GM21576 (cell line): ENCODE measurements around the gene ALDH7A1.
"Not testable (repeated sequence)": the region's sequence is repeated elsewhere in the genome, so short reads cannot be mapped to it uniquely, and the experiment has no call there.

Source experiments
- ATAC-seq: cut with Tn5 transposase; IDR thresholded peaks from one replicate; pipeline ENCODE4 v1.9.1; 2021; ENCODE audit warnings: mild to moderate bottlenecking, moderate library complexity; ENCODE audit not compliant: unreplicated experiment

ALDH7A1 gene

GRCh38 chr5:126594748-126595485 lies at the start of gene ALDH7A1:
TSS of gene ALDH7A1 (minus strand) at chr5:126595219. CDS start at chr5:126595198, 21 bp downstream.
- ATAC-seq: peak; percentile 83

- ATAC-seq: peak; percentile 58
Observed at GRCh38 chr5:126641387-126641786, 46.4 kb upstream of the ALDH7A1 start.

GRCh38 chr5:126640866-126641265 lies 45.8 kb upstream of the ALDH7A1 start:
- ATAC-seq: peak; percentile 27

GRCh38 chr5:126636956-126637355 lies 41.9 kb upstream of the ALDH7A1 start:
- ATAC-seq: no peak

GRCh38 chr5:126635585-126635984 lies 40.6 kb upstream of the ALDH7A1 start:
- ATAC-seq: no peak

GRCh38 chr5:126633552-126633951 lies 38.5 kb upstream of the ALDH7A1 start:
- ATAC-seq: no peak

- no peak for ATAC-seq
Observed at GRCh38 chr5:126631920-126632319, 36.9 kb upstream of the ALDH7A1 start.

GRCh38 chr5:126628102-126628501 lies 33.1 kb upstream of the ALDH7A1 start:
- ATAC-seq: no peak

GRCh38 chr5:126624534-126624933 lies 29.5 kb upstream of the ALDH7A1 start:
- ATAC-seq: no peak

- no peak for ATAC-seq
Observed at GRCh38 chr5:126619781-126620180, 24.8 kb upstream of the ALDH7A1 start.

GRCh38 chr5:126617603-126618002 lies 22.6 kb upstream of the ALDH7A1 start:
- ATAC-seq: not testable (repeated sequence)

- ATAC-seq: peak; percentile 97
Observed at GRCh38 chr5:126615286-126615685, 20.3 kb upstream of the ALDH7A1 start.

- no peak for ATAC-seq
Observed at GRCh38 chr5:126613941-126614592, 19.0 kb upstream of the ALDH7A1 start.

- no peak for ATAC-seq
Observed at GRCh38 chr5:126610616-126611015, 15.6 kb upstream of the ALDH7A1 start.

GRCh38 chr5:126610160-126610559 lies 15.1 kb upstream of the ALDH7A1 start:
- ATAC-seq: no peak

GRCh38 chr5:126605525-126605924 lies 10.5 kb upstream of the ALDH7A1 start:
- ATAC-seq: no peak

- no peak for ATAC-seq
Observed at GRCh38 chr5:126603402-126603991, 8.5 kb upstream of the ALDH7A1 start.

GRCh38 chr5:126600631-126601511 lies 5.9 kb upstream of the ALDH7A1 start, which contains the start of gene PHAX:
TSS of gene PHAX (plus strand) at chr5:126600947. CDS start at chr5:126600963, 16 bp downstream.
- ATAC-seq: peak; percentile 93

GRCh38 chr5:126599971-126600630 lies 5.1 kb upstream of the ALDH7A1 start:
- not testable (repeated sequence) for ATAC-seq

- ATAC-seq: no peak
Observed at GRCh38 chr5:126599499-126599898, 4.5 kb upstream of the ALDH7A1 start.
